Dedifferentiated amniotic fluid mesenchymal stem cell (primary cell): ENCODE results near the gene BRIP1.

Experiments
- DNase-seq: peaks from one replicate; pipeline ENCODE4 v3.0.0-alpha.2; 2016; ENCODE audit errors: extremely low spot score

BRIP1 gene

DNA sequence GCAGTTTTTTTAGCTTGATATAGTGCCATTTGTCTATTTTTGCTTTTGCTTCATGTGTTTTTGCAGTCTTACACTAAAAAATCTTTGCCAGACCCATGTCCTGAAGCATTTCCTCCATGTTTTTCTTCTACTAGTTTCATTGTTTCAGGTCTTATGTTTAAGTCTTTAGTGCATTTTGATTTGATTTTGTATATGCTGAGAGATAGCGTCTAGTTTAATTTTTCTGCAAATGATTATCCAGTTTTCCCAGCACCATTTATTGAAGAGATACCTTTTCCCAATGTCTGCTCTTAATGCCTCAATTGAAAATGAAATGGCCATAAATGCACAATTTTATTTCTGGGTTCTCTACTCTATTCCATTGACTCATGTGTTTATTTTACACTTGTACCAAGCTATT lies 231.5 kb downstream of the BRIP1 start:
- DNase-seq, result no peak
